IPS-20b (cell line): ENCODE measurements around the gene TTLL5.

ENCODE experiments used
- H3K27ac ChIP-seq: one replicate; pipeline ENCODE4 v1.5.1; 2013; ENCODE audit warnings: low read length
- H3K27me3 ChIP-seq: 2 replicates; pipeline ENCODE4 v1.6.1; 2013; ENCODE audit warnings: mild to moderate bottlenecking, low read length, inconsistent platforms; ENCODE audit not compliant: insufficient read depth
- H3K36me3 ChIP-seq: 2 replicates; pipeline ENCODE4 v1.6.1; 2013; ENCODE audit warnings: low read depth, mild to moderate bottlenecking, inconsistent platforms, low read length, moderate library complexity; ENCODE audit not compliant: insufficient read depth
- H3K4me1 ChIP-seq: 2 replicates; pipeline ENCODE4 v1.6.1; 2013; ENCODE audit warnings: mild to moderate bottlenecking, control low read depth, inconsistent platforms, low read length, moderate library complexity; ENCODE audit not compliant: insufficient read depth
- H3K4me3 ChIP-seq: 2 replicates; pipeline ENCODE4 v1.5.1; 2013; ENCODE audit warnings: mild to moderate bottlenecking, low read length, inconsistent platforms
- H3K9ac ChIP-seq: 2 replicates; pipeline ENCODE4 v1.6.1; 2013; ENCODE audit warnings: low read depth, mild to moderate bottlenecking, inconsistent platforms, low read length, moderate library complexity
- H3K9me3 ChIP-seq: 2 replicates; pipeline ENCODE4 v1.6.1; 2013; ENCODE audit warnings: mild to moderate bottlenecking, low read depth, low read length, inconsistent platforms; ENCODE audit not compliant: insufficient read depth

Gene TTLL5

DNA sequence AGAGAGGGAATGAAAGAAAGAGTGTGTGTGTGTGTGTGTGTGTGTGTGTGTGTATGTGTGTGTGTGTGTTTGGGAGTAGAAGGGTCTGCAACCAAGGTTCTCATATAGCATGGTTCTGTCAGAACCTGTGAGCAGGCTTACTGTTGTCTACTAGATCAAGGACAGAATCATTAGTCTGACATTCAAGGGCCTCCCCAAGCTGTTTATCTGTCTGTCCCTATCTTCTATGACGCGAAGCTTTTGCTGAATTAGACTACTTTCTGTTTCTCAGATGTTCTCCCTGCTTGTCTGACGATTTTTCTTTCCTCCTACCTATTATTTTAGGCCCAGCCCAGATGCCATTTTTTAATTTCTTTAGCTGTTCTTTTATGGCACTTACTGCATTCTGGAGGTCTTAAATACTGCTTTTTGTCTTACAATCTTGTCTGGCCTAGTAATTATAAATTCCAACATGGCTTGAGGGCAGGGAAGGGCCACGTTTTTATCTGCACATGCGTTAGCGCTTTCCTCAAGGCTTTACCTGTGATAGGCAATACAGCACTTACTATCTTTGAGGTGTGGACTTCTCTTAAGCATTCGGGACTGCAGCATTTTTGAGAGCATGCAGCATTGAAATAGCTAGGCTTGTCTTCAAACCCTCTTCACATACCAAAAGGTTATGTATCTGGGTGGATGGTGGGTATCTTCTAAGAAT is 150.2 kb downstream of the TTLL5 start:
- Histone ChIP-seq H3K9ac (no peak overlapping the region), H3K36me3 (peaks cover 11% of the 10 kb centered on the region; the same call in 1 of the 2 replicates), H3K27ac (no peak overlapping the region), H3K4me1 (peaks cover 15% of the 10 kb centered on the region), H3K27me3 (no peaks in the 10 kb centered on the region), H3K4me3 (no peak overlapping the region), H3K9me3 (no peaks in the 10 kb centered on the region)

DNA sequence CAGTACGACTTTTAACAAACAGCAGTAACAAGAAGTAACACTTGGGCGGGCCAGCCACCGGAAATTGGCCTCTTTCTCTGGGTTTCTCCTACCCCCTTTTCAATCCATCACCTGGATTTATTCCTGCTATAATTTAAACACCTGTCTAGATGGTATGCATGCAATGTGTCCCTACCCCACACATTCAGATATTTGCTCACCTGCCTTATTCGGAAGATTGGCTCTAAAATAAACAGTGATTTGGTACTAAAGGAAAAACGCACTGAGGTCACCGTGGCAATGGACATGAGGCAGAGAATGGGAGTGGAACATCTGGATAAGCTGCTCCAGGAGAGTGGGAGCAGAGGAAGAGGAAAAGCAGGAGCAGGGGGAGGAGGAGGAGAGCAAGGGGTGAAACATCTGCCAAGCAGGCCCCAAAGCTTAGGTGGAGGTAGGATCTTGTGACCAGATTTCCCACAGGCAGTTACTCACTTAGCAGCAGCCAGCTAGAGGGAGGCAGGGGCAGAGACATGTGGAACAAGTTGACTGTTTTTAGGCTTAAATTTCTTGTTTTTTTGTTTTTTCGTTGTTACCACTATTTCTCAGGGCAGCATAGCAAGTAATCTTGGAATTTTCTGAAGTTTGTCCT is 150.9 kb downstream of the TTLL5 start:
- Histone ChIP-seq H3K27me3 (no peaks in the 10 kb centered on the region), H3K4me1 (peaks cover 15% of the 10 kb centered on the region), H3K36me3 (peaks cover 11% of the 10 kb centered on the region; the same call in 1 of the 2 replicates), H3K4me3 (0 out of 2 replicates have a peak overlapping the region, but pooled peaks have one; percentile 24), H3K9me3 (no peaks in the 10 kb centered on the region), H3K27ac (peak overlapping the region; percentile 55), H3K9ac (peak overlapping the region; percentile 54; the same call in 1 of the 2 replicates)

DNA sequence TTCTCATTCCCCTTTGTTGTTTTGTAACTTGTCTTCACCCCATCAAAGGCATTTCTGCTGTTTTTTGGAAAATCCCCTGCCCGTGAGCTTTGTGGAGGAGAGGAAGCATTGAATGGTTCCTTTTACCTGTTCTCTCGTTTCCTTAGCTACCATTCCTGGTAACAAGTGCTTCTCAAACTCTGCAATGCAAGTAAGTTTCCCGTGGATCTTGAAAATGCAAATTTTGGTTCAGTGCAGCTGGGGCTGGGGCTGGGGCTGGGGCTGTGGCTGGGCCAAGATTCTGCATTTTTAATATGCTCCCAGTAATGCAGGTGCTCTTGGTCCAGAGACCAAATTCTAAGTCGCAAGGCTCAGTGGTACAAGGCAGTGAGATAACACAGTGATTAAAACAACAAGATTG is 151.6 kb downstream of the TTLL5 start:
- peaks cover 15% of the 10 kb centered on the region for H3K4me1 ChIP-seq
- H3K36me3 ChIP-seq = peaks cover 11% of the 10 kb centered on the region; the same call in 1 of the 2 replicates
- H3K9ac ChIP-seq = peak overlapping the region; percentile 54; the same call in 1 of the 2 replicates
- no peak overlapping the region for H3K27ac ChIP-seq
- H3K27me3 ChIP-seq = no peaks in the 10 kb centered on the region
- H3K4me3 ChIP-seq = 0 out of 2 replicates have a peak overlapping the region, but pooled peaks have one; percentile 24
- no peaks in the 10 kb centered on the region for H3K9me3 ChIP-seq

DNA sequence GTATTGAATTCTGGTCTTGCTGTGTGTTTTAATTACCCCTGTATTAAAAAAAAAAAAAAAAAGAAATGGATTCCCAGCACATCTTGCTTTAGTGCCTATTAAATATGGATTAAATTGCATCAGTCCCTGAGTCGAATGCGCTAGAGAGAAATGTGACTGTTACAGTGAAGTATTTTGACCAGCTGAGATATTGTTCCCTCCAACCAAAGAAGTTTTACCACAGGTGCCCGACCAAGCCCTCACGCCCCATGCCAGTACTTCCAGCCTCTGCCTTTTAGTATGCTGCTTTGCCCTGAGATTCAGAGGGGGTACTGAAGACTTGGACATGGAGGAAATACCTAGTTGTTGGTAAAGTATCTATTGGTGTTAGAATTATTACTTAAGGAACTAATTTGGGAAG is 159.7 kb downstream of the TTLL5 start:
- H3K4me3 ChIP-seq = no peak overlapping the region

DNA sequence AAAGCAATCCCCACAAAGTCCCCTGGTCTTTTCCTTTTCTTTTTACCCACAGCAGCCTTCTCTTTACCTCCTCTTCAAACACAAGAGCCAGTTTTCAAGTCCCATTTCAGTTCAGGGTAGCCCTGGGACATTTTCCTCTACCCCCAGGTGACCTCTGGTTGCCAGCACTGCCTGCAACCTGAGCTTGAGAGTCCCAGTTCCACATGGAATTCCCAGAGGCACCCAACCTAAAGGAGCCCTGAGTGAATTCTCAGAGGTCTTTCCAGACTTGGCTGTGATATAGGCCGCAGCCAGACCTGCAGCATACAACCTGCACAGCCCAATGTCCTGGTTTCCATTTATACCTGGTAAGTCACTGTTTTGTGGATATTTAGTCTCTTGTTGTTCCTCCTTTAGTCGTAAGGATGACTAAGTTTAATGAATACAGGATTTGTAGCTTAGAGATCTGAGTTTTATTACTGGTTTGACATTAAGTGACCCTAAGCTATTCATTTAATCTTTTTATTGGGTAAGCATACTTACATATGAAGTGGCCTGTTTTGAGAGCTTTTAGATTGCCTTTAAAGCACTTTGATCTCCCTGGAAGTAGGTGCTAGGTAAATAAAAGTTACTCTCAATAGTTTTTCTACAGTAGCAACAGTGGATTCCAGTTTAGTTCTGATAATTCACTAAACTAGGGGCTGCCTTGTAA is 160.9 kb downstream of the TTLL5 start:
- Histone ChIP-seq H3K4me1 (no peaks in the 10 kb centered on the region), H3K4me3 (no peak overlapping the region), H3K9me3 (no peaks in the 10 kb centered on the region), H3K9ac (no peak overlapping the region), H3K27ac (no peak overlapping the region), H3K36me3 (peaks cover 29% of the 10 kb centered on the region), H3K27me3 (no peaks in the 10 kb centered on the region)

More for the DNA sequence above, 159.7 kb downstream of the TTLL5 start:
- H3K27ac ChIP-seq = no peak overlapping the region
- H3K27me3 ChIP-seq = no peaks in the 10 kb centered on the region
- no peaks in the 10 kb centered on the region for H3K4me1 ChIP-seq
- H3K9ac ChIP-seq = no peak overlapping the region
- no peaks in the 10 kb centered on the region for H3K9me3 ChIP-seq
- H3K36me3 ChIP-seq = peaks cover 32% of the 10 kb centered on the region

DNA sequence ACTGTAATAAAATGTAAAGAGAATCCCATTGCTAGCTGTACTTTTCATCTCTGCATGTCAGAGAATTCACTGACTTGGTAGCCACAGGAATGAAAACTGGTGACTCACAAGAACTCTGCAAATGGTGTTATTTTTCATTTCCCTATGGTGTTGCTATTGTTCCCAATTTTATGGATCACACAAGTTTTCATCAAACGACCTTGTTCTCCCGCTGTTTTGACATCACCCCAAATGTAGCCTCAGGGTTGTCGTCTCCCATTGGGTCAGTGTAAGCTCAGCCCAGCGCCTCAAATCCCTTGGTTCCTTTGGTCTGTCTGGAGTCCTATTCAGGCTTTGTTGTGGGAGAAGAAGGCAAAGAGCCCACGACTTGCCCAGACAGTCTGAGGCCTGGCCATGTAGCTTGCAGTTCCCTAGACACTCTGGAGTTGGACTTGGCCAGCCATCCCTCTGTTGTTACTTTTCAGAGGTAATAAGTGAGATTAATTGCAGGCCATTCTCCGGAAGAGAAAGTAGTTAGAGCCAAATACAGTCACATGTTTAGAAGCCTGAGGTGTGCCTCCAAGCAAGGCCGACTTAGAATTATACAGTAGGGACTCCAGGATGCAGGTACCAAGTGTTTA is 161.6 kb downstream of the TTLL5 start:
- Histone ChIP-seq H3K9ac (no peak overlapping the region), H3K4me3 (no peak overlapping the region), H3K9me3 (no peaks in the 10 kb centered on the region), H3K4me1 (no peaks in the 10 kb centered on the region), H3K27ac (no peak overlapping the region), H3K36me3 (peaks cover 29% of the 10 kb centered on the region), H3K27me3 (no peaks in the 10 kb centered on the region)

DNA sequence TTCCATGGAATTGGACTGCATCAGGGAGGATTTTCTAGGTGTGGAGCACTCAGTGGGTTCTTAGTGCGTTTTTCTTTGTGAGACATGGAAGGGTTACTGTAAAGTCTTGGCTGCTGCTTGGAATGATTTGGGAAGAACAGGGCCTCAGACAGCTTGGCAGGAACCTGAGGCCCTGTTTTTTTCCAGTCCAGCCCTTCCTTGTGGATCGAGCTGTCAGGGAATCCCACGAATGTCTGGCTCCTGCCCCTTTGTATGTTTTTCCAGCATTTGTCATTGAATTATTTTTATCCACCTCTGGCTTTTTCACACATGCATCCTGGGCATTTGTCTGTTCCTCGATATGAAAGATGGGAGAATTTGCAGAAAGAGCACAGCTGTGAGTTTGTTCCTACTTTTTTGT is 162.3 kb downstream of the TTLL5 start:
- no peaks in the 10 kb centered on the region for H3K9me3 ChIP-seq
- no peak overlapping the region for H3K27ac ChIP-seq
- peaks cover 29% of the 10 kb centered on the region for H3K36me3 ChIP-seq
- no peaks in the 10 kb centered on the region for H3K27me3 ChIP-seq
- no peak overlapping the region for H3K9ac ChIP-seq
- H3K4me1 ChIP-seq = no peaks in the 10 kb centered on the region
- H3K4me3 ChIP-seq = no peak overlapping the region

DNA sequence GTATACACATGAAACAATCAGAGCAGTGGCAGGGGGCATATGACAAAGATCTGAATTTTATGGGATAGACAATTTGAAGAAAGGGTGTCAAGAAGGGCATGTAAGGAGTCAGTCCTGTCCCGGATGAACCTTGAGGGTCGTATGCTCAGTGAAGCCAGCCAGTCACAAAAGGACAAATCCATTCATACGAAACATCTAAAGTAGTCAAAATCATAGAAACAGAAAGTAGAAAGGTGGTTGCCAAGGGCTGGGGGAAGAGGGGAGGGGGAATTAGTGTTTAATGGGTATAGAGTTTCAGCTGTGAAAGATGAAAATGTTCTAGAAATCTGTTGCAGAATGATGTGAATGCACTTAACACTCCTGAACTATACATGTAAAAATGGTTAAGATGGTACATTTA is 163.3 kb downstream of the TTLL5 start:
- H3K9ac ChIP-seq = no peak overlapping the region
- H3K36me3 ChIP-seq = peaks cover 29% of the 10 kb centered on the region
- H3K27ac ChIP-seq = no peak overlapping the region
- H3K4me3 ChIP-seq = no peak overlapping the region
- H3K27me3 ChIP-seq = no peaks in the 10 kb centered on the region
- H3K9me3 ChIP-seq = no peaks in the 10 kb centered on the region
- no peaks in the 10 kb centered on the region for H3K4me1 ChIP-seq

DNA sequence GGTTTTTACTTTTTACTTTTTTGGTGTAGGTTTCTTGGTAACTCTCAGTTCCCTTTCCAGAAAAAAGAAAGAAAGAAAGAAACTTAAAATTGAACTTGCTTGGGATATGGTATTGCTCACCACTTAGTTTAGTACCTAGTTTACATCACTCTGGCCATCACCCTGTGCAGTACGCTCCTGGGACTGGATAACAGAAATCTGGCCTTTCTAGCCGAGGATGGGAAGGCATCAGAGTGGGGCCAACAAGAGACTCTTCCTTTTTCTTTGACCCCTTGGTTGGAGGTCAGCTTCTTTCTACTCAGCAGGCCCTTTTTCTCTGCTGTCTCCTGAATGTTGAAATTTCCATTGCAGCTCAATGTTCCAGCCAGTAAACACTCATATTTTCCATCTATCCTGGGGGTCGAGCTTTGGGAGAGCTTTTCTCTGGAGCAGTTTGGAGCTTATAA is 164.1 kb downstream of the TTLL5 start:
- Histone ChIP-seq H3K27ac (no peak overlapping the region), H3K36me3 (peaks cover 22% of the 10 kb centered on the region)

DNA sequence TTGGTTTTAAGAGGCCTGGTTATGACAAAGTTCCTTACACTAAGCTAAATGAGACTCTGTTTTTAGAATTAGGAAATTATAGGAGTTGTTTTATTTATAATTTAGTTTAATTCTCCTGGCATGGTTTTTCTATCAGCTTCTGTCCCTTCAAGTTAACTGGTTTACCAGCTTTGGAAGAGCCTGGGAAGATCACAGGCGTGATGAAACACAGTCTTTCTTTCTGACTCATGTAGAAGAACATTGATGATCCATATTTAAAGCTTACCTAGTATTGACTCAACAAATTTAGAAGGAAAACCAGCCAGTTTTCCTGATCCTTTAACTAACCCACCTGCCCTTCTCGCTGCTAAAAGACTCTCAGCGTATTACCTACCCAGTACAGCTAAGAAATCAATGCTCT is 165.6 kb downstream of the TTLL5 start:
- no peak overlapping the region for H3K27ac ChIP-seq
- H3K36me3 ChIP-seq = peaks cover 8% of the 10 kb centered on the region
- no peaks in the 10 kb centered on the region for H3K4me1 ChIP-seq
- no peak overlapping the region for H3K4me3 ChIP-seq
- H3K9ac ChIP-seq = no peak overlapping the region
- no peaks in the 10 kb centered on the region for H3K27me3 ChIP-seq
- no peaks in the 10 kb centered on the region for H3K9me3 ChIP-seq

More for the DNA sequence above, 164.1 kb downstream of the TTLL5 start:
- H3K4me1 ChIP-seq = no peaks in the 10 kb centered on the region
- H3K9me3 ChIP-seq = no peaks in the 10 kb centered on the region
- H3K4me3 ChIP-seq = no peak overlapping the region
- H3K9ac ChIP-seq = no peak overlapping the region
- no peaks in the 10 kb centered on the region for H3K27me3 ChIP-seq

DNA sequence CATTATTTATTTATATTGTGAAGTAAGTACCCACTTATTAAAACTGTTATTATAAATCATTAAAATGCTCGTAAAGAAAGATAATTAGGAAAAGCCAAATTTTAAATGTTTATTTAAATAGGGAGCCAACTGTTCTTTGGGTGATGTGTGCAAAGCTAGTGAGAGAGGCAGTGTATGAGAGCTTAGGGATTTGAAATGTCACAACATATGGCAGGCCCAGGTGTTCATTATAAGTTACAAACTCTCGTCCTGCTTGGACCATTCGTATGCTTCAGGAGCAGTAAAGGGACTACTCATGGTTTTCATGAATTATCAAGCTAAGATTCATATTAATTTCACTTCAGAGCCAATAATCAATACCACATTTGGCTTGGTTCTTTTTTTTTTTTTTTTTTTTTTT is 166.3 kb downstream of the TTLL5 start:
- H3K36me3 ChIP-seq = peaks cover under 1% of the 10 kb centered on the region; the same call in 1 of the 2 replicates
- H3K9ac ChIP-seq = no peak overlapping the region
- no peaks in the 10 kb centered on the region for H3K9me3 ChIP-seq
- H3K4me1 ChIP-seq = no peaks in the 10 kb centered on the region
- no peak overlapping the region for H3K27ac ChIP-seq
- H3K4me3 ChIP-seq = no peak overlapping the region
- H3K27me3 ChIP-seq = no peaks in the 10 kb centered on the region
